ENCODE results near the gene SKOR1. TPM values are rescaled to one million over a fixed set of nuclear protein-coding genes. Genes with fewer than 3 reads are reported as not detected.

SKOR1 gene
- total and polyA plus RNA-seq, 2 of the 8 experiments (the other 6 are each of a cell fraction or from before 2014, with no cell fraction given), result 0.03 to 0.11 TPM

DNA sequence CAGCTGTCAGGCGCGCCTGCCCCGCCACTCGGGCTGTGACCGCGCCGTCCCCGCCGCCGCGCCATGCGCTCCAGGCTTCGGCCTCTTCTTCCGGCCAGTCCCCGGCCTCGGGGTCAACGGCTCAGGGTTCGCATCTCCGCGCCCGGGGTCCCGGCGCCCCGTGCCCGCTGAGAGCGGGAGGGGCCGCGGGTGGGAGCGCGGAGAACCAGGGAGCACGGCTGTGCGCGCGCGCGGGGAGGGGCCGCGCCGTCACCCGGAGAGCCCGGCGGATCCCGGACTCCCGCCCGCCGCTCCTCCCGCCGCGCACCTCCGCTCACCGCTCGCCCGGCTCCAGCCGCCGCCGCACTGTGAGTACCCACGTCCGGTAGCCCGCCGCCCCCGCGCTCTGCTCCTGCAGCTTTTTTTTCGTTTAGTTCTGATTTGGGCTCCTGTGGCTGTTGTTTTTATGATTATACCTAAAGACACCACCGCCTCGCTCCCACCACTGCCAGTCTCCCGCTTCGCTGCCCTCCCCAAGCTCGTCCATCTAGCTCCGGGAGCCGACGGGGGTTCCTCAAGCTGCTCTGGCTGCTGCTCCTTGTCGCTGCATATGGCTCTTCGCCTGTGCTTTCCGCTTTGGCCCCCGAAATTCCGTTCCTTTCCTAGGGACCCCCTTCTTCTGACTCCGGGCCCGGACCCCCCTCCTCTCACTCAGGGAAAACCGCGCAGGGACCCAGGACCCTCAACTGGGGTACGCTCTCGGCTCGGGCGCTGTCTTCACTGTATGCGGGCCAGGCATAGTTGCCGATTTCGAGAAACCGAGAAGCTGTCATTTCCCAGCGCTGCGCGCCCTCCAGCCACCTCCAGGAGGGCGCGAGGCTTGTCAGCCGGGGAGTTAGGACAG, 1.8 kb upstream of the SKOR1 start:
- peak overlapping the region; percentile 69 to 73 for H3K4me2 ChIP-seq (ENCODE audit: insufficient read depth in 1 of 2, low read depth in 2 of 2, low read length in 2 of 2)
- TF ChIP-seq MAFK (IDR thresholded peaks at IDR 0.05; ENCODE audit: low read depth, low read length), result no peak
- TF ChIP-seq ASH2L (IDR thresholded peaks at IDR 0.05; ENCODE audit: low read length), result peak; percentile 42
- no peak for TF ChIP-seq JUND (IDR thresholded peaks at IDR 0.05; ENCODE audit: low read length)
- TF ChIP-seq POLR2AphosphoS5 (IDR thresholded peaks at IDR 0.05; ENCODE audit: low read depth, low read length), result no peak
- no peak for TF ChIP-seq PHF8 (conservative IDR thresholded peaks at IDR 0.05; ENCODE audit: low read depth, low read length)
- TF ChIP-seq EZH2 (IDR thresholded peaks at IDR 0.05; ENCODE audit: low read depth, low read length, severe bottlenecking), result peak; percentile 93
- peak; percentile 86 for TF ChIP-seq SUZ12 (IDR thresholded peaks at IDR 0.05; ENCODE audit: low read length)
- no peak for TF ChIP-seq ZNF274 (IDR thresholded peaks at IDR 0.05; ENCODE audit: borderline replicate concordance, extremely low read depth, low read length)
- peak; percentile 86 for TF ChIP-seq RNF2 (IDR thresholded peaks at IDR 0.05; ENCODE audit: borderline replicate concordance, low read depth, low read length, missing control alignments, poor library complexity, severe bottlenecking)
- no peak for TF ChIP-seq TAF1 (IDR thresholded peaks at IDR 0.05; ENCODE audit: low read depth, low read length)

More for the DNA sequence above, 1.8 kb upstream of the SKOR1 start:
- Histone ChIP-seq H3K79me2 (ENCODE audit: control insufficient read depth in 1 of 2, insufficient read depth in 2 of 2, low read length in 2 of 2) (no peaks in the 10 kb centered on the region), H3K56ac (replicated peaks; ENCODE audit: insufficient read length, low read depth, low read length) (no peak overlapping the region), H3K23me2 (ENCODE audit: low read depth, low read length) (peaks cover 11% of the 10 kb centered on the region; the same call in 1 of the 2 replicates), H3K4me3 (ENCODE audit: extremely low read depth in 1 of 4, insufficient read depth in 2 of 4, low read depth in 3 of 4, low read length in 4 of 4) (peak overlapping the region in 1 of 4 experiments; percentile 50; a peak in 3 of 8 replicates), H2AK5ac (ENCODE audit: low read depth, low read length) (no peak overlapping the region), H3K23ac (ENCODE audit: insufficient read length) (no peak overlapping the region), H2BK12ac (ENCODE audit: low read depth, low read length) (no peak overlapping the region), H4K8ac (ENCODE audit: extremely low read depth, insufficient read depth, low read length) (peak overlapping the region; percentile 75; the same call in 1 of the 2 replicates), H3K4ac (replicated peaks; ENCODE audit: insufficient read length, low read depth, low read length) (no peak overlapping the region), H3K36me3 (ENCODE audit: control insufficient read depth in 2 of 4, insufficient read depth in 4 of 4, low read length in 3 of 4) (peaks cover 0 to 21% (median 0%) of the 10 kb centered on the region in 4 experiments; a peak in 1 of 8 replicates), H2BK5ac (ENCODE audit: low read depth, low read length) (no peak overlapping the region), H2BK20ac (ENCODE audit: low read length) (no peak overlapping the region), H3K27me3 (replicated peaks in 1 of 4; ENCODE audit: control insufficient read depth in 3 of 4, extremely low read depth in 1 of 4, insufficient read depth in 3 of 4, low read length in 3 of 4) (peaks cover 94 to 99% (median 99%) of the 10 kb centered on the region in 4 experiments), H2AFZ (ENCODE audit: low read length) (no peak overlapping the region), H3K27ac (ENCODE audit: low read depth, low read length) (no peak overlapping the region), H4K20me1 (replicated peaks in 1 of 2; ENCODE audit: control insufficient read depth in 1 of 2, insufficient read depth in 2 of 2, low read length in 2 of 2) (peaks cover 30 to 32% of the 10 kb centered on the region in 2 experiments), H3K79me1 (ENCODE audit: low read depth, low read length) (no peaks in the 10 kb centered on the region), H3K9me3 (ENCODE audit: insufficient read depth in 2 of 2, low read depth in 1 of 2, low read length in 1 of 2) (peaks cover 0 to 4% of the 10 kb centered on the region in 2 experiments; a peak in 1 of 4 replicates), H3K14ac (ENCODE audit: insufficient read length) (no peak overlapping the region), H4K91ac (replicated peaks; ENCODE audit: insufficient read length, low read length) (no peak overlapping the region), H3K4me1 (replicated peaks in 1 of 4; ENCODE audit: control insufficient read depth in 3 of 4, insufficient read depth in 4 of 4, low read length in 3 of 4) (peaks cover 2 to 56% (median 41%) of the 10 kb centered on the region in 4 experiments), H2BK15ac (ENCODE audit: low read length) (no peak overlapping the region), H2BK120ac (replicated peaks; ENCODE audit: low read depth, low read length) (no peak overlapping the region), H3K9ac (replicated peaks in 1 of 4; ENCODE audit: extremely low read depth in 1 of 4, low read depth in 3 of 4, low read length in 3 of 4) (no peak overlapping the region), H3K18ac (ENCODE audit: extremely low read depth, low read length) (no peak overlapping the region; the same call in 1 of the 2 replicates), H4K5ac (ENCODE audit: insufficient read length, low read depth, low read length) (no peak overlapping the region)
- POLR2A ChIA-PET (ENCODE audit: partially characterized antibody), result interaction anchor here (2.2 to 5.0 kb wide), 2 partner anchors 8 to 10 kb away, joined by 5 to 24 read pairs; no protein-coding TSS in a partner anchor
- CTCF ChIA-PET (ENCODE audit: partially characterized antibody), result interaction anchor here (0.7 to 2.6 kb wide), 5 partner anchors 9 to 365 kb away, joined by 3 to 11 read pairs (median 7); no protein-coding TSS in a partner anchor
- FAIRE-seq, result no peak
- WGBS, 2 experiments (ENCODE audit: extremely low coverage in 1 of 2, insufficient coverage in 1 of 2, insufficient read length in 1 of 2, insufficient replicate concordance in 2 of 2, low coverage in 1 of 2, low lambda C conversion rate in 2 of 2, missing lambda C conversion rate in 1 of 2), result 7% methylated on average over 38 of the region's 94 CpGs; no CpG with 5 or more reads in 1 of the 2 experiments
- DNase-seq (ENCODE audit: low read depth in 1 of 2, low spot score in 2 of 2), result peak in 1 of 2 experiments; percentile 55
